A204.1 (cell line): ENCODE results near the gene SORCS2.
"Not testable (repeated sequence)": the region's sequence is repeated elsewhere in the genome, so short reads cannot be mapped to it uniquely, and the experiment has no call there.

Experiments
- FAIRE-seq: peaks from 2 replicates; lab custom pipeline; 2012; peaks lifted over from hg19 to GRCh38; lab: Jason Lieb, UNC

The SORCS2 gene

DNA sequence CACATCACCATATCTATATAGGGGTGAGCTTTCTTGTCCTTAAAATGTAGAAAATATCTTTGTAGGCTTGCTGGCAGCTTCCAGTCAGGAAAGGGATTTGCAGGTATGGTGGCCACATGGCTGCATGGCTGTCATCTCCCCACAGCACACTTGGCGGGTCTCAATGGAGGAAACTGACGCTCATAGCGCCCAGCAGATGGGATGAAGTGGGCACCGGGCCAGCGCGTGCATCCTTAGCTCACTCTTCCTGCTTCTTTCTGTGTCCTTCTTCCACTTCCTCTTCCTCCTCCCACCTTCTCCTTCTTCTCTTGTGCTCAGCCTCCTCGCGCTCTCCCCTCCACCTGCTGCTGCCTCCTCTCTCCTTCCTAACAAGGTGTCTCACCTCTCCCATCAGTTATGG is 398.6 kb downstream of the SORCS2 start:
- no peak for FAIRE-seq

DNA sequence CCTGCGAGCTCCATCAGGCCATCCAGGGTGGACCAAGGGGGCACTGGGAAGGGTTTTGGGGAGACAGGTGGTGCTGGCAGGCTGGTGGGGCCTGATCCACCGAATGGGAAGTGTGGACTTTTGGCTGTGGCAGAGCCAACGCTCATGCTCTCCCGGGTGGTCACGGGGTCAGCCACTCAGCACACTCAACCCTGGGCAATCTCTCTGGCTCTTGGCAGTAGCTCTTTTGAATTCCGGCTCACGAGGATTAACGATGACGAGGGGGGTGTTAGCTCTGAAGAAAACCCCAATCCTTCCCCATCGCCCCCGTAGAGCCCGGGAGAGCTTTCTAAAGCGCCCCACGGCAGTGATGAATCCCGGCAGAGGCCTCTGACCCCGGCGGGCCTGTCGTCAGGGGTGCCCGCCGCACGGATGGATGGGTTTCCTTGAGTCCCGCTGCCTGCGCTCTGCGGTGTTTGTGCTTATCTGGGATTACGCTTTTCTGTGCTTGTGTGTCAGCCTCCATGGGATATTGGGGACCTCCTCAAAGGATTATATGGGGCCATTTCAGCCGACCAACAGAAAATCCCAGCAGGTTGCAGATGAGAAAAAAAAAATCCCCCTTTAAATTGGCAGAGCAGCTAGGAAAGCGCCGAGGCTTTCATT is 399.2 kb downstream of the SORCS2 start:
- no peak for FAIRE-seq

- FAIRE-seq, result no peak
Measured at GRCh38 chr4:7593646-7594412, 401.5 kb downstream of the SORCS2 start.

- no peak for FAIRE-seq
Measured at GRCh38 chr4:7595934-7596461, 403.7 kb downstream of the SORCS2 start.

DNA sequence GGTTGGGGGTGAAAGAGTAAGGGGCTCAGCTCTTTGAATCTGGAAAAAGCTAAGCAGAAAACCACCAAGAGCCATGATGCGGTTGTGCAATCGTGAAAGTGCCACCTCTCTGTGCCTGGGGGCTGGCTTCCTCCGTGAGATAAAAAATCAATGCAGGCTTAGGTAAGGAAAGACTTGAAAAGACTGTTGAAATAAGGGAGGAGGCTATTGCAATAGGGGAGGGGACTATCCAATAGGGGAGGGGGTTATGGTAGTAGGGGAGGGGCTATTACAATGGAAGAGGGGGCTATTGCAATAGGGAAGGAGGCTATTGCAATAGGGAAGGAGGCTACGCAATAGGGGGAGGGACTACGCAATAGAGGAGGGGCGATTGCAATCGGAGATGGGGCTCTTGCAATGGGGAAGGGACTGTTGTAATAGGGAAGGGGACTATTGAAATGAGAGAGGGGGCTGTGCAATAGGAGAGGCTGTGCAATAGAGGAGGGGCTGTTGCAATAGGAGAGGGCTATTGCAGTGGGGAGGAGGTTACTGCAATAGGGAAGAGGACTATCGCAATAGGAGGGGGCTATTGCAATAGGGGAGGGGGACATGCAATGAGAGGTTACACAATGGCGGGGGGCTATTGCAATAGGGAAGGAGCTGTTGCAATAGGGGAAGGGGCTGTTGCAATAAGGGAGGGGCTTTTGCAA is 404.7 kb downstream of the SORCS2 start:
- FAIRE-seq, result no peak

- no peak for FAIRE-seq
Measured at GRCh38 chr4:7598939-7599790, 406.8 kb downstream of the SORCS2 start.

GRCh38 chr4:7600247-7600646 is 407.9 kb downstream of the SORCS2 start:
- FAIRE-seq, result no peak

DNA sequence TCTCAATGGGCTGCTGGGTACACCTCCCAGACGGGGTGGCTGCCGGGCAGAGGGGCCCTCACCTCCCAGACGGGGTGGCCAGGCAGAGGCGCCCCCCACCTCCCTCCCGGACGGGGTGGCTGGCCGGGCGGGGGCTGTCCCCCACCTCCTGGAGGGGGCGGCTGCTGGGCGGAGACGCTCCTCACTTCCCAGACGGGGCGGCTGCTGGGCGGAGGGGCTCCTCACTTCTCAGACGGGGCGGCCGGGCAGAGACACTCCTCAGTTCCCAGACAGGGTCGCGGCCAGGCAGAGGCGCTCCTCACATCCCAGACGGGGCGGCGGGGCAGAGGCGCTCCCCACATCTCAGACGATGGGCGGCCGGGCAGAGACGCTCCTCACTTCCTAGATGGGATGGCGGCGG is 409.8 kb downstream of the SORCS2 start:
- not testable (repeated sequence) for FAIRE-seq

GRCh38 chr4:7607156-7607910 is 415.0 kb downstream of the SORCS2 start:
- FAIRE-seq, result no peak

DNA sequence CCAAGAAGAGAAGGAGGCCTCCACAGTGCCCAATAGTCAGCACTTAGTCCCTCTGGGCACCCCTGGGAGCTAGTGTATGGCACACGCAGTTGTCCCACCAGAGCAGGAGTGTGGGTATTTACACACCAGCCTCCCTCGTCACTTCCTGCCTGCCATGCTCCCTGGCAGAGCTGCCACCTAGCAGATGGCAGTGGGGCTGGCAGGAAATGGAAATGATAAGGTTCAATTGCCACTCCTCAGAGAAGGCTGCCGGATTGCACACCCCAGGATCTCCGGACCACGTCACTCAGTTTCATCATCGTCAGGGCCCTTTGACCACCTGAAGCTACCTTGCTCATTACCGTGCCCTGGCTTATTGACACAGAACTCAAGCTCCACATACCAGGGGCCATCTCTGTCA is 415.7 kb downstream of the SORCS2 start:
- FAIRE-seq, result no peak

DNA sequence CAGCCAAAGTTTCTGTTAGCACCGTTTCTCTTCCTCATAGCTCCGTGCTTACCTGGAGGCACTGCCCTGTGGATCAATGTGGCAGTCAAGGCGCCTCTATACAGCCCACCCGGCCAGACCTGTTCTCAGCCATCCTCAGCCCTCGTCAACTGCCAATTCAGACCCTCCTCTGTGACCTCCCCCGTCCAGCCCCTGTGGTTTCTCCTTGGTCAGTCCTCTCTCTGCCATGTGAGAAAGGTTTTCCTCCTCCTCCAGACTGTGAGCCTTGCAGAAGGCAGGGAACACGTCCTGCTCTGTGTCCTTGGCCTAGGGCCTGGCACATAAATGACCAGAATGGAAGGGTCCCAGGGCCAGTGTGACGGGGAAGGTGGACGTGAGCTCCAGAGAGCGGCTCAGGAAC is 417.0 kb downstream of the SORCS2 start:
- no peak for FAIRE-seq

DNA sequence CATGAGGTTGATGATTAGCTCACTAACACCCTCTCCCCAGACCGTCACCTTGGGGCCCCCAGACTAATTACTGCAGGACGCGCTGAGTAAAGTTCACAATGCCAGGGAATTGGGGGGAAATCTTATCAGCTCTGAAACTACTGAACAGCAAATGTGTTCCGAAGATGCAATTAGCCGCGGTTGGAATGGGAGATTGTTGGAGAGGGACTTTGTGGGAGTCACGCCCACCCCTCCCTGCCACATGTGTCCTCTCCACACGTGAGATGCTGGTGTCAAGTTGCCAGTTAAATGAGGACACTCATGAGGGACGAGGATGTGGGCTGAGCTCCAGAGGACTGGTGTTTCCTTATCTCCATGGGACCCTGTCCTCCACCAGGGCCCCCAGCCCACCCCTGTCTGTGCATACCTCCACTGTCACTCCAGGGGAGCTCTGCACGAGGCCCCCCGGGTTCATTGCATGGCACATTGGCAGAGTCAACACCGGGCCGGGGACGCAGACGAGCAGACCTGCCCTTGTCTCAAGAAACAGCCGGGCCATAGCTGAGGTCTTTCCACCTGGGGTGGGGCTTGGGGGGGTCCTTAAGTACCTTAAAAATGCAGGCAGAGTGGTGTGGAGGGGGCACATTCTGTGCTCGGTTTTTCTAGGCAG is 417.8 kb downstream of the SORCS2 start:
- FAIRE-seq, result no peak

- FAIRE-seq, result no peak
Measured at GRCh38 chr4:7610841-7611240, 418.5 kb downstream of the SORCS2 start.

- no peak for FAIRE-seq
Measured at GRCh38 chr4:7612311-7612897, 420.1 kb downstream of the SORCS2 start.

GRCh38 chr4:7614350-7614949 is 422.1 kb downstream of the SORCS2 start:
- no peak for FAIRE-seq

GRCh38 chr4:7616193-7616592 is 423.9 kb downstream of the SORCS2 start:
- FAIRE-seq, result no peak

DNA sequence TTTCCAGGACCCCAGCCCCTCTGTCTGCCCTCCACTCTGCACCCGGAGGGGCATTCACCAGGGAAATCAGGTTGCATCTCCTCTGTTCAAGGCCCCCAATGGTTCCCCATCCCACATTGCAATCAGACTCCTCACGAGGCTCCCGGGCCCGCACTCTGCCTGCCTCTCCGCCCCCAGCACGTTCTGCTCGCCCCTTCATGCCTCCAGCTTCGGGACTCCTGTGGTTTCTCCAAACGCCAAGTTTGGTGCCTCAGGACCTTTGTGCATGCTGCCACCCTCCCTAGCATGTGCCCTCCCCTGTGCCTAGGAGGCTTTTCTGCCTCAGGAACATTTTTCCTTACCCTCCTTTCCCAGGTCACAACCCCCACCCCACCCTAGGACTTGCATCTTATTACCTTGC is 426.0 kb downstream of the SORCS2 start:
- FAIRE-seq, result no peak

DNA sequence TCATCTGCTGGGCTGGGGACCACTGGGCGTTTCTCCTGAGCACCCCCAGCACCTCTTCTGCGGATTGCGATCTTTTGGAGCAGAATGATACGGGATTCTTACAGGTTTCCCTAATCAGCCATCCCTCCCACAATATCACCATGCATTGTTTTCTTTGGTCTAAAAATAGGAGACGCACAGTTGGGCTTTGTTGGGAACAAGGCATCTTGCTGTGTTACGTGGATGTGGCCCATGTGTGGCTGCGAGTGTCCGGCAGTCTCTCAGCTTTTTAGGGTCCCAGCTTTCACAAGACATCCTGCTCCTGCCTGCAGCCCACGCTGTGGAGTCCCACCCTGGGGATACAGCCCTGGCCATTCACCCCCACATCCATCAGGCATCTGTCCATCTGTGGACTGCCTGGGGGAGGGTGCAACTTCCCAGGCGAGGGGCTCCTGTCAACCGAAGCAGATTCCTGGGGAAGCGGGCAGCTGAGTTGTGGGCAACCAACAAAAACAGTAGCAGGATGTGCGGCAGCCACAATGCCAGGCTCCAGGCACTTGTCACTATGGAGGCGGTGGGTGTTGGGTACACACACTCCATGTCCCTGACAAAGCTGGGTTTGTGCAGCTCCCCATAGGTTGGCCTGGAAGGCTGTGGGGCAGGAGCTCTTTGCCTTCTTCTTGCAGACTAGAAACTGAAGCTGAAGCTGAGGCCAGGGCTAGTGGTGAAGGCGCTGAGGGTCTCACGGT is 427.9 kb downstream of the SORCS2 start:
- no peak for FAIRE-seq

DNA sequence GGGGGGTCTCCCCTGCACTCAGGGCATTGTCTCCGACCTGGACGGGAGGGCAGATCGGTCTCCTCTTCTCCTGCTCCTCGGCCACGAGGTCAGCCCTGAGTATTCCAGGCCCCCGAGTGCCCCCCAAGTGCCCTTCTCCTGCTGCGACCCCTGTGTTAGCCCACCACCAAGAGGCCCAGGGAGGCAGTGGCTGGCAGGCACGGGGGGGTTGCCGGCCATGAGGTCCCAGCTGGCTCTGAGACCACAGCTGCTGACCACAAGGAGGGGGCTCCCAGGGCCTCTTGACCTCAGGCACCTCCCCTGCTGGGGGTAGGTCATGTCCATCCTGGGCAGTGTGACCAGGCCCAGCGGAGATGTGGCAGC is 428.5 kb downstream of the SORCS2 start:
- FAIRE-seq, result no peak
